K562 (cell line): Measurements from ENCODE around the gene SPINK2. TPM values are rescaled to one million over a fixed set of nuclear protein-coding genes. Genes with fewer than 3 reads are reported as not detected.

Source experiments
- ATF1 ChIP-seq, 2 experiments: fragments of 450-650 bp in 1 of 2; IDR thresholded peaks; 2 replicates each; pipeline ENCODE4 v1.6.1; 2016; ENCODE audit warnings: missing compliant biosample characterization in 1 of 2, missing genetic modification characterization in 1 of 2
- CC2D1A ChIP-seq: fragments of 450-650 bp; IDR thresholded peaks from 2 replicates; pipeline ENCODE4 v1.6.1; 2017; ENCODE audit warnings: mild to moderate bottlenecking
- CHD2 ChIP-seq: IDR thresholded peaks from 2 replicates; pipeline ENCODE4 v1.6.1; 2011; ENCODE audit warnings: low read depth, low read length
- CTBP1 ChIP-seq: fragments of 450-650 bp; IDR thresholded peaks from 2 replicates; pipeline ENCODE4 v1.6.1; 2016; ENCODE audit warnings: borderline replicate concordance
- DMBX1 ChIP-seq: fragments of 250-450 bp; sonication (Bioruptor Pico); IDR thresholded peaks from 2 replicates; pipeline ENCODE4 v1.8.0; 2022; ENCODE audit warnings: inconsistent platforms, mild to moderate bottlenecking, moderate library complexity, borderline replicate concordance
- HLTF ChIP-seq: fragments of 450-650 bp; IDR thresholded peaks from 2 replicates; pipeline ENCODE4 v1.6.1; 2016
- L3MBTL2 ChIP-seq: fragments of 450-650 bp; IDR thresholded peaks from 2 replicates; pipeline ENCODE4 v1.6.1; 2016; ENCODE audit warnings: mild to moderate bottlenecking, moderate library complexity
- MED1 ChIP-seq: sonication (generic); formaldehyde crosslinking; IDR thresholded peaks from 2 replicates; pipeline ENCODE4 v1.8.1; 2023; ENCODE audit warnings: missing genetic modification reagents, borderline replicate concordance
- RBBP5 ChIP-seq: fragments of 200-600 bp; sonication (generic); IDR thresholded peaks from 2 replicates; pipeline ENCODE4 v1.6.1; 2012; ENCODE audit warnings: borderline replicate concordance, mild to moderate bottlenecking, low read length, control low read depth, inconsistent platforms; ENCODE audit not compliant: insufficient read depth, poor library complexity, severe bottlenecking
- SREBF1 ChIP-seq: fragments of 150-350 bp; IDR thresholded peaks from 2 replicates; pipeline ENCODE4 v1.6.1; 2014; ENCODE audit warnings: antibody characterized with exemption, low read depth, low read length, borderline replicate concordance
- TOE1 ChIP-seq, 2 experiments: fragments of 450-650 bp in 1 of 2; sonication (generic) in 1 of 2; formaldehyde crosslinking in 1 of 2; IDR thresholded peaks; 2 replicates each; pipeline versions ENCODE4 v1.7.1 to v1.8.0; 2016 to 2022; ENCODE audit warnings: borderline replicate concordance in 2 of 2, mild to moderate bottlenecking in 2 of 2, antibody characterized with exemption in 1 of 2, inconsistent platforms in 1 of 2, low read depth in 1 of 2, missing genetic modification reagents in 1 of 2, moderate library complexity in 1 of 2
- TSC22D4 ChIP-seq: fragments of 450-650 bp; IDR thresholded peaks from 2 replicates; pipeline ENCODE4 v1.6.1; 2016; ENCODE audit warnings: missing genetic modification characterization, missing biosample characterization, control low read depth
- ZBTB17 ChIP-seq: fragments of 450-650 bp; formaldehyde crosslinking; IDR thresholded peaks from 2 replicates; pipeline ENCODE4 v1.4.0; 2020; ENCODE audit warnings: mild to moderate bottlenecking
- ZNF174 ChIP-seq: fragments of 250-450 bp; sonication (Bioruptor Pico); IDR thresholded peaks from 2 replicates; pipeline ENCODE4 v1.4.0; 2020; ENCODE audit warnings: mild to moderate bottlenecking
- ZNF445 ChIP-seq: fragments of 250-450 bp; sonication (Bioruptor Pico); IDR thresholded peaks from 2 replicates; pipeline ENCODE4 v1.4.0; 2020; ENCODE audit warnings: low read depth, mild to moderate bottlenecking, moderate library complexity
- polyA plus RNA-seq, 8 experiments: library from polyadenylated mRNA; depleted of rRNA in 4 of 8; stranded (reverse) in 5 of 8; unstranded in 3 of 8; fragments of >200 nt; fragmentation: Nextera tagmentation in 2 of 8; fragmentation: Illumina TruSeq in 1 of 8; extraction: Ambion mirVana in 2 of 8; extraction: Trizol in 1 of 8; gene quantifications; 2 replicates each; pipeline versions ENCODE4 v1.2.1 to v1.2.3, GENCODE V29; 2011 to 2014; ENCODE audit warnings: inconsistent platforms in 1 of 8, missing spikeins in 1 of 8
- total RNA-seq, 7 experiments: library from RNA; depleted of rRNA in 6 of 7; stranded (reverse); fragments of >200 nt in 6 of 7; fragmentation: Illumina TruSeq in 2 of 7; extraction: Trizol in 2 of 7; gene quantifications; 2 replicates each; pipeline versions ENCODE4 v1.2.1 to v1.2.3, GENCODE V29; 2011 to 2021; ENCODE audit warnings: low replicate concordance in 1 of 7
- TF ChIP-seq, protein P1 (sequence below): fragments of 450-650 bp; IDR thresholded peaks from 2 replicates; pipeline ENCODE4 v1.6.1; 2016; ENCODE audit warnings: missing biosample characterization, missing genetic modification characterization
- TF ChIP-seq, protein P2 (sequence below): sonication (generic); formaldehyde crosslinking; IDR thresholded peaks from 2 replicates; pipeline ENCODE4 v1.8.0; 2023; ENCODE audit warnings: mild to moderate bottlenecking, missing genetic modification reagents
- TF ChIP-seq, protein P3 (sequence below), 2 experiments: fragments of 250-450 bp in 1 of 2; fragments of 450-650 bp in 1 of 2; sonication (Bioruptor Pico) in 1 of 2; IDR thresholded peaks; 2 replicates each; pipeline versions ENCODE4 v1.6.1 to v1.8.0; 2016 to 2021; ENCODE audit warnings: mild to moderate bottlenecking in 2 of 2, moderate library complexity in 2 of 2, missing compliant biosample characterization in 1 of 2, missing genetic modification characterization in 1 of 2
- TF ChIP-seq, protein P4 (sequence below): fragments of 250-450 bp; sonication (Bioruptor Pico); IDR thresholded peaks from 2 replicates; pipeline ENCODE4 v1.6.1; 2021; ENCODE audit warnings: mild to moderate bottlenecking

Gene SPINK2
- total and polyA plus RNA-seq, 9 of the 15 experiments (the other 6 are each of a cell fraction or from before 2014, with no cell fraction given), result not detected

DNA sequence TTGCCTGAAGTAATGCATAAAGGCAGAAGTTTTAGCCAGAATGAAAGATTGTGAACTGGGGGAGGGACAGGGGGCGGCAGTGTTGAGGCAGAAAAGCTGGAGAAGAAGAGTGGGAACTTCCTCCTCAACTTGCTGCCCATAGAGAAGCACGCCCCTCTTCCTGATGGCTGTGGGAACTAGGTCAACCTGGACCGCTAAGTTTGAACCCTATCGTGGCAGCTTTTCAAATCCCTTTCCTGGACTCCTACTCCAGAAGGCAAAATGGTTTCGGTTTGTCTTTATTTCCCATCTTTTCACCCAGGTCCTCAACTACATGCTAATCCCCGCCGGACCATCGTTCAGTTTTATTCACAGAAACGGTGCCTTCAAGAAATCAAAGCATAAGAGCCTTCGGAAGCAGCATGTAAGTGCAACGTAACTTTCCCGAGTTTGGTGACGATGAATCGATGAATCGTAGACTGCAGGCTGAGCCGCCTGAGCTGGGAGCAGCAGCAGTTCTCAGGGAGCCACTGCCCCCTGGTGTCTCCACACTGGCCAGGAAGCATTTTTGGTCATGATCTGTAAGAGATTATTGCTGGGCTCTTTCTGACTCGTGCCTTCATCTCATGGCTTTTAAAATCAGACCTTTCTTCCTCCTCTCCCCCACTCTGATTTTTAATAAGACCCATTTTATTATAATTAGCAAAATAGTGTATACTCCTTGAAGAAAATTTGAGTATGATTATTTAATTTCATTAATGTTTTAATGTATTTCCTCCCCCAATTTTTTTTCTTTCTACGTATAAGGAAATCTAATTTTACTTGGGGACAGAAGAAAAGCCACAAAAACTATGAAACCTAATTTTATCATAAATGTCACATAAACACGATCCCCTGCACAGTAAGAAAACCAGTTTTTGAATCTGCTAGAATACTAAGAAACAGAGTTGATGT is 21.4 kb downstream of the SPINK2 start (continued):
- TF ChIP-seq RBBP5 (peak; percentile 49), ZNF174 (CRISPR knock-in tag) (no peak), ATF1 (CRISPR knock-in tag; IDR thresholded peaks at IDR 0.05) (no peak), ATF1 (tag; IDR thresholded peaks at IDR 0.05) (peak; percentile 66), ZNF445 (CRISPR knock-in tag) (no peak), CHD2 (peak; percentile 17; the same call in 1 of the 2 replicates), DMBX1 (no peak), HLTF (no peak), SREBF1 (no peak), TSC22D4 (tag) (no peak), MED1 (CRISPR knock-in tag) (no peak), CC2D1A (no peak; the same call in 1 of the 2 replicates), ZBTB17 (peak; percentile 85), CTBP1 (peak; percentile 53; the same call in 1 of the 2 replicates), TOE1 (IDR thresholded peaks at IDR 0.05; ENCODE audit: borderline replicate concordance) (no peak), TOE1 (CRISPR knock-in tag; IDR thresholded peaks at IDR 0.05; ENCODE audit: borderline replicate concordance, low read depth) (no peak), L3MBTL2 (peak; percentile 53; the same call in 1 of the 2 replicates)
- TF ChIP-seq, protein P1, sequence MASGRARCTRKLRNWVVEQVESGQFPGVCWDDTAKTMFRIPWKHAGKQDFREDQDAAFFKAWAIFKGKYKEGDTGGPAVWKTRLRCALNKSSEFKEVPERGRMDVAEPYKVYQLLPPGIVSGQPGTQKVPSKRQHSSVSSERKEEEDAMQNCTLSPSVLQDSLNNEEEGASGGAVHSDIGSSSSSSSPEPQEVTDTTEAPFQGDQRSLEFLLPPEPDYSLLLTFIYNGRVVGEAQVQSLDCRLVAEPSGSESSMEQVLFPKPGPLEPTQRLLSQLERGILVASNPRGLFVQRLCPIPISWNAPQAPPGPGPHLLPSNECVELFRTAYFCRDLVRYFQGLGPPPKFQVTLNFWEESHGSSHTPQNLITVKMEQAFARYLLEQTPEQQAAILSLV (tag), result no peak
- TF ChIP-seq, protein P2, sequence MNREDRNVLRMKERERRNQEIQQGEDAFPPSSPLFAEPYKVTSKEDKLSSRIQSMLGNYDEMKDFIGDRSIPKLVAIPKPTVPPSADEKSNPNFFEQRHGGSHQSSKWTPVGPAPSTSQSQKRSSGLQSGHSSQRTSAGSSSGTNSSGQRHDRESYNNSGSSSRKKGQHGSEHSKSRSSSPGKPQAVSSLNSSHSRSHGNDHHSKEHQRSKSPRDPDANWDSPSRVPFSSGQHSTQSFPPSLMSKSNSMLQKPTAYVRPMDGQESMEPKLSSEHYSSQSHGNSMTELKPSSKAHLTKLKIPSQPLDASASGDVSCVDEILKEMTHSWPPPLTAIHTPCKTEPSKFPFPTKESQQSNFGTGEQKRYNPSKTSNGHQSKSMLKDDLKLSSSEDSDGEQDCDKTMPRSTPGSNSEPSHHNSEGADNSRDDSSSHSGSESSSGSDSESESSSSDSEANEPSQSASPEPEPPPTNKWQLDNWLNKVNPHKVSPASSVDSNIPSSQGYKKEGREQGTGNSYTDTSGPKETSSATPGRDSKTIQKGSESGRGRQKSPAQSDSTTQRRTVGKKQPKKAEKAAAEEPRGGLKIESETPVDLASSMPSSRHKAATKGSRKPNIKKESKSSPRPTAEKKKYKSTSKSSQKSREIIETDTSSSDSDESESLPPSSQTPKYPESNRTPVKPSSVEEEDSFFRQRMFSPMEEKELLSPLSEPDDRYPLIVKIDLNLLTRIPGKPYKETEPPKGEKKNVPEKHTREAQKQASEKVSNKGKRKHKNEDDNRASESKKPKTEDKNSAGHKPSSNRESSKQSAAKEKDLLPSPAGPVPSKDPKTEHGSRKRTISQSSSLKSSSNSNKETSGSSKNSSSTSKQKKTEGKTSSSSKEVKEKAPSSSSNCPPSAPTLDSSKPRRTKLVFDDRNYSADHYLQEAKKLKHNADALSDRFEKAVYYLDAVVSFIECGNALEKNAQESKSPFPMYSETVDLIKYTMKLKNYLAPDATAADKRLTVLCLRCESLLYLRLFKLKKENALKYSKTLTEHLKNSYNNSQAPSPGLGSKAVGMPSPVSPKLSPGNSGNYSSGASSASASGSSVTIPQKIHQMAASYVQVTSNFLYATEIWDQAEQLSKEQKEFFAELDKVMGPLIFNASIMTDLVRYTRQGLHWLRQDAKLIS (CRISPR knock-in tag), result no peak
- TF ChIP-seq, protein P3, sequence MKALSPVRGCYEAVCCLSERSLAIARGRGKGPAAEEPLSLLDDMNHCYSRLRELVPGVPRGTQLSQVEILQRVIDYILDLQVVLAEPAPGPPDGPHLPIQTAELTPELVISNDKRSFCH (CRISPR knock-in tag; IDR thresholded peaks at IDR 0.05), result no peak
- TF ChIP-seq, protein P3 (tag; IDR thresholded peaks at IDR 0.05), result no peak
- TF ChIP-seq, protein P4, sequence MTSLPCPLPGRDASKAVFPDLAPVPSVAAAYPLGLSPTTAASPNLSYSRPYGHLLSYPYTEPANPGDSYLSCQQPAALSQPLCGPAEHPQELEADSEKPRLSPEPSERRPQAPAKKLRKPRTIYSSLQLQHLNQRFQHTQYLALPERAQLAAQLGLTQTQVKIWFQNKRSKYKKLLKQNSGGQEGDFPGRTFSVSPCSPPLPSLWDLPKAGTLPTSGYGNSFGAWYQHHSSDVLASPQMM (CRISPR knock-in tag), result no peak
